Body of pancreas (tissue), 4 donors: Measurements from ENCODE around the gene TRPM7. TPM values are rescaled to one million over a fixed set of nuclear protein-coding genes. Genes with fewer than 3 reads are reported as not detected.

Experiments
- ATAC-seq: fragments of 150-250 bp; one replicate; pipeline ENCODE4 v1.9.1; 2016
- DNase-seq, 4 donors: peaks; one replicate each; pipeline ENCODE4 v3.0.0-alpha.2; 2019
- H3K27ac ChIP-seq, 4 donors: fragments of 200-600 bp; sonication (generic); 1 replicate in 3 of 4; 2 replicates in 1 of 4; pipeline versions ENCODE4 v1.5.1 to v1.6.1; 2016 to 2019; ENCODE audit warnings: mild to moderate bottlenecking in 1 of 4, mixed read lengths in 1 of 4, moderate library complexity in 1 of 4
- H3K27me3 ChIP-seq, 2 donors: fragments of 200-600 bp; sonication (generic); one replicate each; pipeline ENCODE4 v1.6.0; 2016; ENCODE audit warnings: mild to moderate bottlenecking in 1 of 2
- H3K36me3 ChIP-seq, 2 donors: fragments of 200-600 bp; sonication (generic); replicated peaks in 1 of 2; 2 replicates each; pipeline ENCODE4 v1.5.1; 2016; ENCODE audit warnings: low read depth in 2 of 2; ENCODE audit not compliant: insufficient read depth in 1 of 2
- H3K4me1 ChIP-seq: fragments of 200-600 bp; sonication (generic); one replicate; pipeline ENCODE4 v1.6.0; 2016
- H3K4me3 ChIP-seq, 2 donors: fragments of 200-600 bp; sonication (generic); 1 replicate in 1 of 2; 2 replicates in 1 of 2; pipeline ENCODE4 v1.5.1; 2016 to 2019
- H3K9me3 ChIP-seq, 3 donors: fragments of 200-600 bp; sonication (generic); 1 replicate in 2 of 3; 2 replicates in 1 of 3; pipeline ENCODE4 v1.5.1; 2016
- CTCF ChIP-seq, 7 experiments: fragments of 450-650 bp in 4 of 7; fragments of 200-600 bp in 3 of 7; sonication (generic) in 3 of 7; IDR thresholded peaks; one replicate each; pipeline ENCODE4 v1.5.1; 2016 to 2019; ENCODE audit warnings: antibody characterized with exemption in 7 of 7
- POLR2A ChIP-seq, 3 donors: fragments of 450-650 bp; IDR thresholded peaks; one replicate each; pipeline ENCODE4 v1.6.1; 2016; ENCODE audit warnings: antibody characterized with exemption in 3 of 3, mild to moderate bottlenecking in 2 of 3
- WGBS, 2 donors: methylation state at CpG; one replicate each; pipeline ENCODE4 v1.1.5; 2017; 5-methylcytosine and 5-hydroxymethylcytosine counted together
- intact Hi-C: fragments of 100-400 bp; cut with DNase I; formaldehyde crosslinking; loops from one replicate; pipeline ENCODE4 v1.15.1; 2023
- total RNA-seq, 2 donors: library from RNA; depleted of rRNA; stranded (reverse); fragments of >200 nt; gene quantifications; one replicate each; pipeline ENCODE4 v1.1.0, GENCODE V29; 2016

TRPM7 gene
- total RNA-seq, 2 donors from 2014 or later = 40.9 to 43.3 TPM

- ATAC-seq = no peak
These were observed 16.5 kb downstream of the TRPM7 start for GRCh38 chr15:50670115-50670514.

GRCh38 chr15:50669611-50670010 is 17.0 kb downstream of the TRPM7 start:
- Histone ChIP-seq H3K4me3 (no peak overlapping the region), H3K27me3 (no peaks in the 10 kb centered on the region), H3K4me1 (peaks cover 20% of the 10 kb centered on the region), H3K27ac (no peak overlapping the region), H3K9me3 (no peaks in the 10 kb centered on the region), H3K36me3 (no peaks in the 10 kb centered on the region)
- DNase-seq (no peak), ATAC-seq (no peak)
- intact Hi-C loops = no loop called here
- TF ChIP-seq CTCF (IDR thresholded peaks at IDR 0.05) = no peak
- no peak for TF ChIP-seq POLR2A (IDR thresholded peaks at IDR 0.05)
- WGBS, 2 donors = 15 to 23% methylated on average over 1 of the region's 1 CpG

More at GRCh38 chr15:50670115-50670514, 16.5 kb downstream of the TRPM7 start:
- Histone ChIP-seq H3K27me3 (no peaks in the 10 kb centered on the region), H3K27ac (no peak overlapping the region), H3K9me3 (no peaks in the 10 kb centered on the region), H3K36me3 (no peaks in the 10 kb centered on the region), H3K4me1 (peaks cover 20% of the 10 kb centered on the region), H3K4me3 (no peak overlapping the region)
- intact Hi-C loops = no loop called here
- TF ChIP-seq POLR2A (IDR thresholded peaks at IDR 0.05) = no peak
- TF ChIP-seq CTCF (IDR thresholded peaks at IDR 0.05) = no peak
- DNase-seq = no peak
- 46 to 63% methylated on average over 2 of the region's 2 CpGs for WGBS, 2 donors

DNA sequence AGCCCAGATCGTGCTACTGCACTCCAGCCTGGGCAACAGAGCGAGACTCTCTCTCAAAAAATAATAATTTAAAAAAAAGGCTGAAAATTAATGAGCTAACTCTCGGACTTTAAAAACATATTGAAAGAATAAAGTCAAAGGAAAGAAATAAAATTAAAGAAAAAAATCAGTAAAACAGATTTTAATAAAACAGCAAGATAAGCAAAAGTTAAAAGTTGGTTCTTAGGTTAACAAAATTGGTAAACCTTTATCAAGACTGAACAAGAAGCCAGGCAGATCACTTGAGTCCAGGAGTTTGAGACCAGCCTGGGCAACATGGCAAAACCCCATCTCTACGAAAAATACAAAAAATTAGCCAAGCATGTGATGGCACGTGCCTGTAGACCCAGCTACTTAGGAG is 20.7 kb downstream of the TRPM7 start:
- TF ChIP-seq POLR2A (IDR thresholded peaks at IDR 0.05) = no peak
- TF ChIP-seq CTCF (IDR thresholded peaks at IDR 0.05) = no peak
- H3K4me3 ChIP-seq = no peak overlapping the region
- H3K4me1 ChIP-seq = peaks cover 19% of the 10 kb centered on the region
- no peaks in the 10 kb centered on the region for H3K36me3 ChIP-seq
- WGBS, 2 donors = 88 to 90% methylated on average over 5 of the region's 5 CpGs
- intact Hi-C loops = no loop called here
- H3K27me3 ChIP-seq = no peaks in the 10 kb centered on the region
- H3K27ac ChIP-seq = no peak overlapping the region
- DNase-seq = no peak
- H3K9me3 ChIP-seq = no peaks in the 10 kb centered on the region
- no peak for ATAC-seq

DNA sequence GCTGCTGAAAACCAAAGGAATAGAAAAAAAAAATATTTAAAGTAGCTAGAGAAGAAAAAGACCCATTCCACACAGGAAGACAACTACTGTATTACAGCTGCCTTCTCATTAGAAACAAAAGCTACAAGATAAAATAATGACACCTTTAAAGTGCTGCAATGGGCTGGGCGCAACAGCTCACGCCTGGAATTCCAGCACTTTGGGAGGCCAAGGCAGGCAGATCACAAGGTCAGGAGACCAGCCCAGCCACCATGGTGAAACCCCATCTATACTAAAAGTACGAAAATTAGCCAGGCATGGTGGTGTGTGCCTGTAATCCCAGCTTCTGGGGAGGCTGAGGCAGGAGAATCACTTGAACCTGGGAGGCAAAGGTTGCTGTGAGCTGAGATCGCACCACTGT is 31.0 kb downstream of the TRPM7 start:
- H3K36me3 ChIP-seq = peaks cover 4% of the 10 kb centered on the region in 2 donors
- WGBS, 2 donors = 89 to 95% methylated on average over 4 of the region's 4 CpGs
- no peaks in the 10 kb centered on the region for H3K9me3 ChIP-seq
- H3K27me3 ChIP-seq = no peaks in the 10 kb centered on the region
- ATAC-seq (no peak), DNase-seq (no peak)
- H3K27ac ChIP-seq = no peak overlapping the region
- H3K4me3 ChIP-seq = no peak overlapping the region
- intact Hi-C loops = no loop called here
- H3K4me1 ChIP-seq = no peaks in the 10 kb centered on the region
- TF ChIP-seq POLR2A (IDR thresholded peaks at IDR 0.05) (no peak), CTCF (IDR thresholded peaks at IDR 0.05) (no peak)

DNA sequence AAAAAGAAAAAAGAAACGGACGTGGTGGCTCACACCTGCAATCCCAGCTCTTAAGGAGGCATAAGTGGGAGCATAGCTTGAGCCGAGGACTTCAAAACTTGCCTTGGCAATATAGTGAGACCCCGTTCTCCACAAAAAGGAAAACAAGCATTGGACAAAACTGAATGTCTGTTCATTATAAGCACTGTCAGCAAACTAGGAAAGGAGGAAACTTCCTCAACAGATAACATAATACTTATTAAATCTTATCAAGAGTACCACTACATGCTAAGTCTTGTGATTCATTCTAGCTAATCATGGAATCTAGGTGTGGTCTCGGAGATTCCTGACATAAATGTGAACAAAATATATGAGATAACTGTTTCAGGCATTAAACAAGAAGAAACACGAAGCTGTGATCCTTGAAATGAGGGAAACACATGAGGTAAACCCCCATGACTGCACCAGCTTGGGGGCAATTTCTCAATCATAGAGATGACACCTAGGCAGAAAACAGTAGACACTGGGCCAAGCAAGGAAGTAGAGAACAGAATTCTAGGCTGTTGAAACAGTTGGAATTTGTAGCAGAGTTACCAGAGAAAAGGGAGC is 33.3 kb downstream of the TRPM7 start:
- H3K36me3 ChIP-seq = peaks cover 5 to 15% of the 10 kb centered on the region in 2 donors
- TF ChIP-seq CTCF (IDR thresholded peaks at IDR 0.05) (no peak), POLR2A (IDR thresholded peaks at IDR 0.05) (no peak)
- H3K27ac ChIP-seq = no peak overlapping the region
- H3K4me1 ChIP-seq = no peaks in the 10 kb centered on the region
- ATAC-seq (no peak), DNase-seq (no peak)
- 89 to 90% methylated on average over 6 of the region's 6 CpGs for WGBS, 2 donors
- H3K27me3 ChIP-seq = no peaks in the 10 kb centered on the region
- no peaks in the 10 kb centered on the region for H3K9me3 ChIP-seq
- no peak overlapping the region for H3K4me3 ChIP-seq
- intact Hi-C loops = no loop called here
